IMR-90 (cell line): ENCODE measurements around the gene STARD8.

Experiments used
- BHLHE40 ChIP-seq: fragments of 150-350 bp; IDR thresholded peaks from 2 replicates; pipeline ENCODE4 v1.6.1; 2016; ENCODE audit warnings: mild to moderate bottlenecking, low read depth, low read length
- CEBPB ChIP-seq: IDR thresholded peaks from 2 replicates; pipeline ENCODE4 v1.6.1; 2012; ENCODE audit warnings: low read depth, low read length, improper control_type of control experiment
- MAFK ChIP-seq: IDR thresholded peaks from 2 replicates; pipeline ENCODE4 v1.6.1; 2012; ENCODE audit warnings: low read depth, low read length, improper control_type of control experiment
- POLR2A ChIP-seq: IDR thresholded peaks from 2 replicates; pipeline ENCODE4 v1.6.1; 2012; ENCODE audit warnings: mild to moderate bottlenecking, low read depth, low read length
- RFX5 ChIP-seq: IDR thresholded peaks from 2 replicates; pipeline ENCODE4 v1.8.0; 2012; ENCODE audit warnings: low read depth, mild to moderate bottlenecking, low read length, moderate library complexity
- SMC3 ChIP-seq: fragments of 150-350 bp; IDR thresholded peaks from 2 replicates; pipeline ENCODE4 v1.6.1; 2016; ENCODE audit warnings: low read depth, mild to moderate bottlenecking, antibody characterized with exemption, low read length, moderate library complexity
- TF ChIP-seq, protein P1 (sequence below): conservative IDR thresholded peaks from 2 replicates; pipeline ENCODE4 v1.5.1; 2012; ENCODE audit warnings: mild to moderate bottlenecking, low read depth, low read length, improper control_type of control experiment
- TF ChIP-seq, protein P2 (sequence below): fragments of 150-350 bp; IDR thresholded peaks from 2 replicates; pipeline ENCODE4 v1.6.1; 2017; ENCODE audit warnings: mild to moderate bottlenecking, antibody characterized with exemption, low read length, low read depth

DNA sequence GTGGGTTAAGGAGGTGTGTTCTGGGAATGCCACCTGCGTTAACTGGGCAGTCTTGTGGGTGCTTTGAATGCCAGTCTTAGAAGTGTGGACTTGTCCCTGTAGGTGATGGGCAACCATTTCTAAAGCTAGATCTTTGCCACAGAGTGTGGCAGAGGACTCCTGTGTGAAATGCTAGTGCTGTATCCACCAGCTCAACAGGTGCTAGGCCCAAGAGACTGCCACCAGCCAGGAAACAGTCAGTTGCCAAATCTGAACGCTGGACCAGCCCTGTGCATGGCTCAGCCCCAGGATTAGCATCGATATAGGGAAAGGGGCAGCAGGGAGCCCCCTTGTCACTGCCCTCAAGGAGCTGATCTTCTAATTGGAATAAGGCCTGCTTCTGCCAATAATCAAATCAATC lies 35.3 kb downstream of the STARD8 start:
- TF ChIP-seq, protein P1, sequence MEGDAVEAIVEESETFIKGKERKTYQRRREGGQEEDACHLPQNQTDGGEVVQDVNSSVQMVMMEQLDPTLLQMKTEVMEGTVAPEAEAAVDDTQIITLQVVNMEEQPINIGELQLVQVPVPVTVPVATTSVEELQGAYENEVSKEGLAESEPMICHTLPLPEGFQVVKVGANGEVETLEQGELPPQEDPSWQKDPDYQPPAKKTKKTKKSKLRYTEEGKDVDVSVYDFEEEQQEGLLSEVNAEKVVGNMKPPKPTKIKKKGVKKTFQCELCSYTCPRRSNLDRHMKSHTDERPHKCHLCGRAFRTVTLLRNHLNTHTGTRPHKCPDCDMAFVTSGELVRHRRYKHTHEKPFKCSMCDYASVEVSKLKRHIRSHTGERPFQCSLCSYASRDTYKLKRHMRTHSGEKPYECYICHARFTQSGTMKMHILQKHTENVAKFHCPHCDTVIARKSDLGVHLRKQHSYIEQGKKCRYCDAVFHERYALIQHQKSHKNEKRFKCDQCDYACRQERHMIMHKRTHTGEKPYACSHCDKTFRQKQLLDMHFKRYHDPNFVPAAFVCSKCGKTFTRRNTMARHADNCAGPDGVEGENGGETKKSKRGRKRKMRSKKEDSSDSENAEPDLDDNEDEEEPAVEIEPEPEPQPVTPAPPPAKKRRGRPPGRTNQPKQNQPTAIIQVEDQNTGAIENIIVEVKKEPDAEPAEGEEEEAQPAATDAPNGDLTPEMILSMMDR, result no peak
- no peak for TF ChIP-seq POLR2A
- TF ChIP-seq CEBPB, result no peak
- no peak for TF ChIP-seq RFX5
- no peak for TF ChIP-seq MAFK
- TF ChIP-seq, protein P2, sequence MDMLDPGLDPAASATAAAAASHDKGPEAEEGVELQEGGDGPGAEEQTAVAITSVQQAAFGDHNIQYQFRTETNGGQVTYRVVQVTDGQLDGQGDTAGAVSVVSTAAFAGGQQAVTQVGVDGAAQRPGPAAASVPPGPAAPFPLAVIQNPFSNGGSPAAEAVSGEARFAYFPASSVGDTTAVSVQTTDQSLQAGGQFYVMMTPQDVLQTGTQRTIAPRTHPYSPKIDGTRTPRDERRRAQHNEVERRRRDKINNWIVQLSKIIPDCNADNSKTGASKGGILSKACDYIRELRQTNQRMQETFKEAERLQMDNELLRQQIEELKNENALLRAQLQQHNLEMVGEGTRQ, result no peak
- TF ChIP-seq SMC3, result no peak
- TF ChIP-seq BHLHE40, result no peak
